LNCaP clone FGC (cell line): ENCODE measurements around the gene TCEA3.

Experiments used
- DNase-seq: peaks from one replicate; pipeline ENCODE4 v3.0.0-alpha.2; 2011; ENCODE audit warnings: low read depth
- H3K4me3 ChIP-seq: 2 replicates; pipeline ENCODE4 v1.5.1; 2011; ENCODE audit warnings: mild to moderate bottlenecking, low read depth, low read length, control low read depth
- TF ChIP-seq, protein P1 (sequence below): IDR thresholded peaks from 2 replicates; pipeline ENCODE4 v1.5.1; 2012; ENCODE audit warnings: mild to moderate bottlenecking; ENCODE audit not compliant: control insufficient read depth, insufficient read depth; ENCODE audit errors: extremely low read depth

The TCEA3 gene

DNA sequence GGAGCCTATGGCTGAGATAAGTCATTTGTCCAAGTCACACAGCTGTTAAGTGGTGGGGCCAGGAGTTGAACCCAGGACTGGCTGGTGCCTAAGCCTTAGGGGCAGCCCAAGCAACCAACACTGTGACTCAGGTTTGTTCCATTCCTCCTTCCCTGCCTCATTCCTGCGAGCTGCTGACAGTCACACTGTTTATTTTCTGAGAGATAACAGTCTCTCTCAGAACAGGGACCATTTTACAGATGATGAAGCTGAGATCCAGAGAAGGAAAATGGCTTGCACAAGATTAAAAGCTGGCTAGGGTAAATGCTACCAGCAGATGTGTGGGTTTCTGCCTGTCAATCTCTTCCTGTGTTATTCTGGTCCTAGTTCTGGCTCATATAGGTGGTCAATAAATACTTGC, 24.3 kb upstream of the TCEA3 start:
- TF ChIP-seq, protein P1, sequence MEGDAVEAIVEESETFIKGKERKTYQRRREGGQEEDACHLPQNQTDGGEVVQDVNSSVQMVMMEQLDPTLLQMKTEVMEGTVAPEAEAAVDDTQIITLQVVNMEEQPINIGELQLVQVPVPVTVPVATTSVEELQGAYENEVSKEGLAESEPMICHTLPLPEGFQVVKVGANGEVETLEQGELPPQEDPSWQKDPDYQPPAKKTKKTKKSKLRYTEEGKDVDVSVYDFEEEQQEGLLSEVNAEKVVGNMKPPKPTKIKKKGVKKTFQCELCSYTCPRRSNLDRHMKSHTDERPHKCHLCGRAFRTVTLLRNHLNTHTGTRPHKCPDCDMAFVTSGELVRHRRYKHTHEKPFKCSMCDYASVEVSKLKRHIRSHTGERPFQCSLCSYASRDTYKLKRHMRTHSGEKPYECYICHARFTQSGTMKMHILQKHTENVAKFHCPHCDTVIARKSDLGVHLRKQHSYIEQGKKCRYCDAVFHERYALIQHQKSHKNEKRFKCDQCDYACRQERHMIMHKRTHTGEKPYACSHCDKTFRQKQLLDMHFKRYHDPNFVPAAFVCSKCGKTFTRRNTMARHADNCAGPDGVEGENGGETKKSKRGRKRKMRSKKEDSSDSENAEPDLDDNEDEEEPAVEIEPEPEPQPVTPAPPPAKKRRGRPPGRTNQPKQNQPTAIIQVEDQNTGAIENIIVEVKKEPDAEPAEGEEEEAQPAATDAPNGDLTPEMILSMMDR: no peak
- no peak overlapping the region for H3K4me3 ChIP-seq
- DNase-seq: no peak

GRCh38 chr1:23446661-23447310, 22.2 kb upstream of the TCEA3 start:
- H3K4me3 ChIP-seq: no peak overlapping the region
- TF ChIP-seq, protein P1: no peak
- no peak for DNase-seq

DNA sequence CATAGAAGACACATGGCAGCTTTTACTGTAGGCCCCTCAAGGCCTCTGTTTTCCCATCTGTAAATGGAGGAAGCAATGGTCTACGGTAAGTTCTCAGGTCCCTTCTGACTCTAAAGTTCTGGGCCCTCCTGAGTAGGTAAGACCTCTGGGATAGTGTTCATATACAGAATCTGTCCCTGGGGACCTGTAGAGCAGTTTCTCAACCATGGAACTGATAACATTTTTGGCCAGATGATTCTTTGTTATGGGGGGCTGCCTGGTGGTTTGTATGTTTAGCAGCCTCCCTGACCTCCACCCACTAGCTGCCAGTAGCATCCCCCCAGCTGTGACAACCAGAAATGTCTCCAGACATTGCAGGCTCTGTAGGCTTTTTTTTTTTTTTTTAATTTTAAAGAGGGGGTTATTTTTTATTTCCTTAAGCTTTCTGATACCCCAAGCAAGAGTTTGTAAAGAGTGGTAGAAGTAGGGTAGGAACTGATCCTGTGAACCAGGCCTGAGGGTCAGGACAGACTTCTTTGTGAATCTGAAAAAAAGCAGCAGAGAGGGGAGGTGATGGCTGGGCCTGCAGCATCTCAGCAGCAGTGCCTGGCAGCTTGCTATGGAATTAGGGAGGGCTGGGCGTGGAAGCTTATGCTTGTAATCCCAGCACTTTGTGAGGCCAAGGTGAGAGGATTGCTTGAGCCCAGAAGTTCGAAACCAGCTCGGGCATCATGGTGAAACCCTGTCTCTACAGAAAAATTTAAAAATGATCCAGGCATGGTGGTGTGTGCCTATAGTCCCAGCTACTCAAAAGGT, 20.2 kb upstream of the TCEA3 start:
- no peak for DNase-seq
- TF ChIP-seq, protein P1: no peak

GRCh38 chr1:23444104-23444533, 19.6 kb upstream of the TCEA3 start:
- no peak for DNase-seq
- TF ChIP-seq, protein P1: no peak
- H3K4me3 ChIP-seq: no peak overlapping the region

More for the DNA sequence above, 20.2 kb upstream of the TCEA3 start:
- no peak overlapping the region for H3K4me3 ChIP-seq

DNA sequence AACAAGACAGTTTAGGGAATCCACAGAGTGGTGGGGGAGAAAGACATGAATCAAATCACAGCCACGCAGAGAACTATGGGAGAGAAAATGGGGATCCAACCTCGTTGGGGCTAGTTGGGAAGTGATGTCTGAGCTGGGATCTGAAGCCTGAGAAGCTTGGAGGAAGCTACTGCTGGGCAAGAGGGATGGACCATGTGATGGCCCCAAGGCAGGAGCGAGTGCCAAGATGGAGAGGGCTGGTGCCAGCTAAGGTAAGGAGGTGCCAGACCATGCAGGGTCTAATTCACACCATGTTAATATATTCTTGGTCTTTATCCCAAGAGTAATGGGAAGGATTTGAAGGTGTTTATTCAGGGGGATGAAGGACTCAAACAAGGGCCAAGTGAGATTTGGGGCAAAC, 18.2 kb upstream of the TCEA3 start:
- TF ChIP-seq, protein P1: no peak
- DNase-seq: no peak
- H3K4me3 ChIP-seq: no peak overlapping the region

- DNase-seq: no peak
- no peak overlapping the region for H3K4me3 ChIP-seq
- TF ChIP-seq, protein P1: no peak
These were observed 17.0 kb upstream of the TCEA3 start for GRCh38 chr1:23441446-23442148.
